HK-2 (cell line): Measurements from ENCODE around the gene BTN1A1.
"Not testable (repeated sequence)": the region's sequence is repeated elsewhere in the genome, so short reads cannot be mapped to it uniquely, and the experiment has no call there.

Experiments used
- DNase-seq: peaks from one replicate; pipeline ENCODE4 v3.0.0-alpha.2; 2018; ENCODE audit not compliant: unreplicated experiment

Gene BTN1A1

GRCh38 chr6:26511033-26511432, 10.9 kb downstream of the BTN1A1 start:
- DNase-seq: peak; percentile 13

- DNase-seq: no peak
Measured at GRCh38 chr6:26514984-26515383, 14.9 kb downstream of the BTN1A1 start.

GRCh38 chr6:26516481-26517427, 16.7 kb downstream of the BTN1A1 start:
- no peak for DNase-seq

- no peak for DNase-seq
Measured at GRCh38 chr6:26519359-26519758, 19.3 kb downstream of the BTN1A1 start.

- no peak for DNase-seq
Measured at GRCh38 chr6:26520237-26520849, 20.2 kb downstream of the BTN1A1 start.

- peak; percentile 86 for DNase-seq
Measured at GRCh38 chr6:26520850-26521599, 20.9 kb downstream of the BTN1A1 start.

- peak; percentile 90 for DNase-seq
Measured at GRCh38 chr6:26521600-26522391, 21.7 kb downstream of the BTN1A1 start.

- not testable (repeated sequence) for DNase-seq
Measured at GRCh38 chr6:26522486-26523228, 22.6 kb downstream of the BTN1A1 start.

GRCh38 chr6:26524314-26524713, 24.2 kb downstream of the BTN1A1 start:
- DNase-seq: not testable (repeated sequence)

GRCh38 chr6:26524722-26525370, 24.7 kb downstream of the BTN1A1 start:
- no peak for DNase-seq

- DNase-seq: no peak
Measured at GRCh38 chr6:26525838-26526237, 25.7 kb downstream of the BTN1A1 start.

- no peak for DNase-seq
Measured at GRCh38 chr6:26526928-26527327, 26.8 kb downstream of the BTN1A1 start.

- no peak for DNase-seq
Measured at GRCh38 chr6:26530203-26530602, 30.1 kb downstream of the BTN1A1 start.

- no peak for DNase-seq
Measured at GRCh38 chr6:26531897-26532296, 31.8 kb downstream of the BTN1A1 start.

GRCh38 chr6:26532699-26533531, 32.8 kb downstream of the BTN1A1 start:
- peak; percentile 95 for DNase-seq

GRCh38 chr6:26533532-26533931, 33.4 kb downstream of the BTN1A1 start:
- DNase-seq: no peak

- peak; percentile 70 for DNase-seq
Measured at GRCh38 chr6:26534681-26535465, 34.8 kb downstream of the BTN1A1 start.

- DNase-seq: peak; percentile 53
Measured at GRCh38 chr6:26536571-26537159, 36.6 kb downstream of the BTN1A1 start.
